Stimulated activated naive CD8-positive, alpha-beta T cell treated with anti-CD3 and anti-CD28 coated beads, Interleukin-15, Interleukin-2, amounts not matched to agents 100 U/mL and 50 U/mL, for 24 hours (primary cell): Measurements from ENCODE around the gene SCN5A.

ENCODE experiments used
- ATAC-seq: fragments of 150-1000 bp; cut with Tn5 transposase; one replicate; pipeline ENCODE4 v1.10.0; 2021
- DNase-seq: peaks from one replicate; pipeline ENCODE4 v3.0.0; 2021

Gene SCN5A

GRCh38 chr3:38649500-38650247 is at the start of gene SCN5A:
TSS of gene SCN5A (minus strand) at chr3:38649687. CDS start at chr3:38633307, 16,380 bp downstream.
- DNase-seq (peak; percentile 60), ATAC-seq (peak; percentile 82)

- DNase-seq: no peak
- no peak for ATAC-seq
These were observed 49.3 kb upstream of the SCN5A start for GRCh38 chr3:38698760-38699159.

GRCh38 chr3:38698061-38698460 is 48.6 kb upstream of the SCN5A start:
- no peak for ATAC-seq

GRCh38 chr3:38696034-38696433 is 46.5 kb upstream of the SCN5A start:
- DNase-seq (no peak), ATAC-seq (no peak)

More at GRCh38 chr3:38698061-38698460, 48.6 kb upstream of the SCN5A start:
- DNase-seq: no peak

- DNase-seq: no peak
- ATAC-seq: no peak
These were observed 40.7 kb upstream of the SCN5A start for GRCh38 chr3:38690185-38690584.

GRCh38 chr3:38689774-38690173 is 40.3 kb upstream of the SCN5A start:
- ATAC-seq: no peak
- DNase-seq: no peak

GRCh38 chr3:38689346-38689745 is 39.9 kb upstream of the SCN5A start:
- DNase-seq: no peak
- no peak for ATAC-seq

- no peak for ATAC-seq
- no peak for DNase-seq
These were observed 37.8 kb upstream of the SCN5A start for GRCh38 chr3:38687321-38687720.

GRCh38 chr3:38684546-38684945 is 35.1 kb upstream of the SCN5A start:
- DNase-seq (no peak), ATAC-seq (no peak)

GRCh38 chr3:38669668-38670067 is 20.2 kb upstream of the SCN5A start:
- ATAC-seq: no peak

GRCh38 chr3:38662544-38662943 is 13.1 kb upstream of the SCN5A start:
- DNase-seq (no peak), ATAC-seq (no peak)

More at GRCh38 chr3:38669668-38670067, 20.2 kb upstream of the SCN5A start:
- no peak for DNase-seq

- DNase-seq (no peak), ATAC-seq (no peak)
These were observed 9.4 kb upstream of the SCN5A start for GRCh38 chr3:38658841-38659240.

GRCh38 chr3:38657369-38657768 is 7.9 kb upstream of the SCN5A start:
- no peak for ATAC-seq

GRCh38 chr3:38655708-38656300 is 6.3 kb upstream of the SCN5A start:
- ATAC-seq (peak; percentile 37), DNase-seq (no peak)

More at GRCh38 chr3:38657369-38657768, 7.9 kb upstream of the SCN5A start:
- no peak for DNase-seq

GRCh38 chr3:38653685-38654537 is 4.4 kb upstream of the SCN5A start:
- no peak for DNase-seq
- ATAC-seq: no peak

GRCh38 chr3:38652934-38653333 is 3.4 kb upstream of the SCN5A start:
- DNase-seq (no peak), ATAC-seq (no peak)

GRCh38 chr3:38651153-38651789 is 1.8 kb upstream of the SCN5A start:
- ATAC-seq (peak; percentile 44), DNase-seq (peak; percentile 77)

- no peak for DNase-seq
These were observed 913 bp upstream of the SCN5A start for GRCh38 chr3:38650248-38650951.

GRCh38 chr3:38648659-38649499 is 608 bp downstream of the SCN5A start:
- ATAC-seq (peak; percentile 3), DNase-seq (no peak)

More at GRCh38 chr3:38650248-38650951, 913 bp upstream of the SCN5A start:
- no peak for ATAC-seq

GRCh38 chr3:38648024-38648658 is 1.3 kb downstream of the SCN5A start:
- DNase-seq (no peak), ATAC-seq (no peak)
